Islet precursor cell (in vitro differentiated cells): Measurements from ENCODE around the gene PDGFD.
"Not testable (repeated sequence)": the region's sequence is repeated elsewhere in the genome, so short reads cannot be mapped to it uniquely, and the experiment has no call there.

Experiments used
- DNase-seq: peaks from one replicate; pipeline ENCODE4 v3.0.0-alpha.2; 2018

Gene PDGFD

DNA sequence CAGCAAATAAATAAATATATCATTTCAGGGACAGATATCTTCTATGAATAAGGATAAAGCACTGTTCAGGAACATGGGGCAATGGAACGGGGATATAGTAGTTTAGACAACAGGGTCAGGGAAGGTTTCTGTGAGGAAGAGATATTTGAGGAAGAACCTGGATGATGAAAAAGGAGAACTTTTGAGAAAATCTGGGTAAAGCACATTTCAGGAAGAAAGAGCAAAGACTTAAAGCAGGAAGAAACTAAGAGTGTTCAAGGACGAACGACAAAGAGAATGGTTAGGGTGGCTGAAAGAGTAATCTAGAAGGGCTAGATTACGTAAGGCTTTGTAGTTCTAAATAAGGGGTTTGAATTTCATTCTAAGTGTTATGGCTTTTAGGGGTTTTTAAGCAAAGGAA lies 114.8 kb downstream of the PDGFD start:
- no peak for DNase-seq

DNA sequence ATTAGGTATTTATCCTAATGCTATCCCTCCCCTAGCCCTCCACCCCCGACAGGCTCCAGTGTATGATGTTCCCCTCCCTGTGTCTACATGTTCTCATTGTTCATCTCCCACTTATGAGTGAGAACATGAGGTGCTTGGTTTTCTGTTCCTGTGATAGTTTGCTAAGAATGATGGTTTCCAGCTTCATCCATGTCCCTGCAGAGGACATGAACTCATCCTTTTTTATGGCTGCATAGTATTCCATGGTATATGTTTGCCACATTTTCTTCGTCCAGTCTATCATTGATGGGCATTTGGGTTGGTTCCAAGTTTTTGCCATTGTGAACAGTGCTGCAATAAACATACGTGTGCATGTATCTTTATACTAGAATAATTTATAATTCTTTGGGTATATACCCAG lies 117.1 kb downstream of the PDGFD start:
- not testable (repeated sequence) for DNase-seq

DNA sequence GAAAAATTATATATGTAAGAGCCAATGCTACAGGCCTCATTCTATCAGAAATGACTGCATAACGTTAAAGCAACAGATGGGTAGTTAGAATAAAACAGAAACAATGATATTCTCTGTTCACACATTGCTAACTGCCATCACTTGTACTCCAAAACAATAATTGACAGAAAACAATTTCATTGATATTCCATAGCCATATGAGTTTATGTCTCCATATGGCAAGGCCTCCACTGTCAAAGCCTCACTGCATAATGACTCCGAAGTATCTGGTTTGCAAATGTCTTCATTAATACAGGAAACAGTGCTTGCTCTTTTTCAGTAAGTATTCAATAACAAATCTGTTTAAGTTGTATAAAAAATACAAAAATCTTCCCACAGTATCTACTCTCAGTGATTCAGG lies 117.6 kb downstream of the PDGFD start:
- DNase-seq, result no peak

DNA sequence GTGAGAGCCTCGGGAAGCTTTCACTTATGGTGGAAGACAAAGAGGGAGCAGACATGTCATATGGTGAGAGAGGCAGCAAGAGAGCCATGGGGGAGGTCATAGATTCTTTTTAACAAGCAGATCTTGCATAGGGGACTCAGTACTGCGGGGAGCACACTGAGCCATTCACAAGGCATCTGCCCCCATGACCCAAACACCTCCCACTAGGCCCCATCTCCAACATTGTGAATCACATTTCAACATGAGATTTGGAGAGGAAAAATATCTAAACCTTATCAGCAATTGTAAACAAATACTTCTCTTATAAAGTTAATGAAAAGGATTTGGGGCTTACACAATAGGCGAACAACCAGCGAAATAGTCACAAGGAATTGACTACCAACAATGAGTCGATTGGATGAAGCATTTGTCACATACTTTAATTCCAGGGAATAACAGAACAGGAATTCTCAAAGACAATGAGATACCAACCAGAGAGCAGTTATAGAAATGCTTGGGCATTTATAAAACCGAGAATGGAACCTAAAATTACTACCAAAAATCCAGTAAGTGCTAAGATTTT lies 120.2 kb downstream of the PDGFD start:
- DNase-seq, result no peak

DNA sequence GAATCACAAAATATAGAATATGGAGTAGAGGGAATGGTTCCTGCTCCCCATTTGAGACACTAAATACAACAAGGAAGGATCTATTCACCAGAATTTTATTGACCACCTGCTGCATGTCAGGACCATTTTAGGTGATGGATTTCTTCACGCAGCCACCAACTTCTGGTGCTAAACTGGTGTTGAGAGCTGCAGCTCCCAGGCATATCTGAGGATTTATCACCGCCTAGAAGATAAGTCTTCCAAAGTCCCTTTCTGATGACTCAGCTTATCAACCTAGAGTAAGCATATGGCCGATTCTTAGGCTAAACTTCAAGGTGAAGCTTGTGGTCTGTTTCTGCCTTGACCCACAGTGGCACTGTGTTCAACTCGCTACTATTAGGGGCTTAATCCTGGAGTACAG lies 120.8 kb downstream of the PDGFD start:
- DNase-seq, result no peak

DNA sequence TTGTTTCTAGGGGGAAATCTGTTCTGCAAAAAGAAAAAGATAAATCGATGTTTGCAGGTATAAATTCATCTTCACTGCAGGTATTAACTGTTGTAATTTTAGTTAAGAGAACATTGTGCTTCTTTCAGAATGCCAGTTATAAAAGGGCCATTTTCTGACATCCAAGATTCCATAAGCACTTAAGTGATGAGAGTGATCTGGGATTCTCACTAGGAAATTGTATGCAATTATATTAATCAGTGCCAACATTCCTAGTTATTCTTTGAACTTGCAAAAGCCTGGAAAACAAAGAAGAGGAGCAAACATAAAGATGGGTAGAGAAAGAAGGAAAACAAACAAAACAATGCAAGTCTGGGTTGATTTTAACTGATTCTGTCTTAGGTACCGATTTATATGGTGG lies 122.2 kb downstream of the PDGFD start:
- no peak for DNase-seq

DNA sequence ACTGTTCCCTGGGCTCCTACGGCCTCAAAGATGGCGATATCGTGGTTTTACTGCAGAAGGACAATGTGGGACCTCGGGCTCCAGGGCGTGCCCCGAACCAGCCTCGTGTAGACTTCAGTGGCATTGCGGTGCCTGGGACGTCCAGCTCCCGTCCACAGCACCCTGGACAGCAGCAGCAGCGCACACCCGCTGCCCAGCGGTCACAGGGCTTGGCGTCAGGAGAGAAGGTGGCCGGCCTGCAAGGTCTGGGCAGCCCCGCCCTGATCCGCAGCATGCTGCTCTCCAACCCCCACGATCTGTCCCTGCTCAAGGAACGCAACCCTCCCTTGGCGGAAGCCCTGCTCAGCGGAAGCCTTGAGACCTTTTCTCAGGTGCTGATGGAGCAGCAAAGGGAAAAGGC lies 127.0 kb downstream of the PDGFD start:
- DNase-seq, result no peak

DNA sequence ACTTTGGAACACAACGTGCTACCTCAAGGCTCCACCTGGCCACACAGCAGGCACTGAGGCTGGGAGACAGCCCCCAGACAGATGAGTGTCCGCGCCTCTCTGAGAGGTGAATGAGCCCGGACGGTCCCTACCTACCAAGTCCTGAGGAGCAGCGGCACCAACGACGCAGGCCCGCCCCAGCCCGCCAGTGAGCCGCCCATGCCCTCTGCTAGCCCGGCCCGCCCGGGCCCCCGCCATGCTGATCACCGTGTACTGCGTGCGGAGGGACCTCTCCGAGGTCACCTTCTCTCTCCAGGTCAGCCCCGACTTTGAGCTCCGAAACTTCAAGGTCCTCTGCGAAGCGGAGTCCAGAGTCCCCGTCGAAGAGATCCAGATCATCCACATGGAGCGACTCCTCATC lies 127.4 kb downstream of the PDGFD start, which contains the start of gene DDI1:
Gene DDI1 (plus strand): TSS at position 53 of the 400 bp plus-strand sequence. CDS start 183 bp downstream, at position 236.
- DNase-seq, result no peak

DNA sequence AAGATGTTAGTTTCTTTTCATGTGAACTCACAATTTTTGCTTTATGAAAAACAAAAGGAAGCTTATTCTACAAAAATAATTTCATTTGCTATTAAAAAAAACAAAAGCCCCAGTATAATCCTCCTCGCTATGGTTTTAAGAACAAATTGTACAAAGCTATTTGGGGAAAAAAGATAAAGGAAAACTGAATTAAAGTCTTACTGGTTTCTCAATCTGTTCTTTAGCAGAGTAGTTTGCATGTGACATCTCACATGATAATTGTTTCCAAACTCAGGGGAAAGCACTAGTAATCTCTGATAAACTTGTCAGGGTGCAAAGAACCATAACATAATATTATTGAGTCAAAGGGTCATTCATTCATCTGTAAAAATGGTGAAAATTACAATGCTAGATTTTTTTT lies 130.4 kb downstream of the PDGFD start:
- DNase-seq, result no peak

DNA sequence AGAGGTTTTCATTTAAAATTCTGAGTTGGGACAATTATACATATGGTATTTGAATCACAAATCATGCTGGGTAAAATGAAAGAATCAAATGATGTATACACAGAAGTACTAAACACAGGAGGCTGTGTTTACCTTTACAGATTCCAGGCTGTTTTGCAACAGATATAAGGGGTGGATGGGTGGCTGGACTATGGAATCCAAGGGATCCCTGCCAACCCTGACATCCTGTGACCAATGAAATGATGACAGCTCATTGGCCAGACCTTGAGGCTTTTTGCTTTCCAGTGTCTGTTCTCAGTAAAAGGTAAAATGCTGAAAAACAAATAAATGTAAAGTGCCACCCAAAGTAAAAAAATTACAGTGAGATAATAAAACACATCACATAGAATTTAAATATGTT lies 130.8 kb downstream of the PDGFD start:
- no peak for DNase-seq

DNA sequence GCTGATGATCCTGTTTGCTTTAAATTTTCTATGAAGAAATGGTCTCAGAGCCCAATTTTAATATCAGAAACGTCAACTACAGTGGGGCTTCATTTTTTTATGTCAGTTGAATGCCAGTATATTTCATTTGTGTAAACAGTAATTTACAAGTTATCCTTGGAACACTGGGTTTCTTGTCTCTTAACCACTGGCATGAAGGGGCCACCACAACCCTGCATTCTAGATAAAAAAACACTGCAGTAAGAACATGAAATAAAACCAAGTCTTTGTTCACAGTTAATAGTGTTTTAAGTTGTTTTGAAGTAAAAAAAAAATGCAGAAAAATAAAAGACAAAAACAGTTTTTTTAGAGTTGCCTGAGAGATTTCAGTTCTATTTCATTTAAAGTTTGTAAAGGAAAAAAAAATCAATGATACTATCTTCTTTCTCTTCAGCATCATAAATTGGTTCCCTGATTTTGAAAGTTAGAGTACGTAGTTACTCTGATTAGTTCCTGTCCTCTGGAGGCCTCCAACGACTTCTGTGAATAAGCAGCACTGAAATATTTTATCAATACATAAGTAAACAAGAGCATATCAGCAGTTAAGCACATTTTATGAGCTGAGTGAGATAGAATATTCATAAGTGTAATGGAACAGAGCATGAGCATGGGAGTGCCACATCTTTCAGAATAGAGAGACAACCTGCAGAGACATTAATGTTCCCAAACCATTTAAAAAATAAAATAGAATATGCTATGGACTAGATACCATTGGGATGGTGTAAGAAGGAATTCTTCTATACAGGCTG lies 135.3 kb downstream of the PDGFD start:
- DNase-seq, result no peak

DNA sequence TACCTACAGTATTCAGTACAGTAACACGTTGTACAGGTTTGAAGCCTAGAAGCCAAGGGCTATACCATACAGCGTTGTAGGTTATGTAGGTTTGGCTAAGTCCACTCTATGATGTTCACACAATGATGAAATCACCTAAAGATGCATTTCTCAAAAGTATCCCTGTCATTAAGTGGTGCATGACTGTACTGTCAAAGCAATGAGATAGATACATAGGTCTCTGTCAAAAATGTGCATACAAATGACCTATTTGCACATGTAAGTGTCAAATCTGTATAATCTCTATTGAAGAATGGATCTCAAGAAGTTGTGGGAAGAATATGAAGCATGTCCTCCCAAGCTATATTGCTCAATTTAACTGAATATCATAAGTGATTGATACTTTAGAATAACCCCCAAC lies 139.4 kb downstream of the PDGFD start:
- no peak for DNase-seq

DNA sequence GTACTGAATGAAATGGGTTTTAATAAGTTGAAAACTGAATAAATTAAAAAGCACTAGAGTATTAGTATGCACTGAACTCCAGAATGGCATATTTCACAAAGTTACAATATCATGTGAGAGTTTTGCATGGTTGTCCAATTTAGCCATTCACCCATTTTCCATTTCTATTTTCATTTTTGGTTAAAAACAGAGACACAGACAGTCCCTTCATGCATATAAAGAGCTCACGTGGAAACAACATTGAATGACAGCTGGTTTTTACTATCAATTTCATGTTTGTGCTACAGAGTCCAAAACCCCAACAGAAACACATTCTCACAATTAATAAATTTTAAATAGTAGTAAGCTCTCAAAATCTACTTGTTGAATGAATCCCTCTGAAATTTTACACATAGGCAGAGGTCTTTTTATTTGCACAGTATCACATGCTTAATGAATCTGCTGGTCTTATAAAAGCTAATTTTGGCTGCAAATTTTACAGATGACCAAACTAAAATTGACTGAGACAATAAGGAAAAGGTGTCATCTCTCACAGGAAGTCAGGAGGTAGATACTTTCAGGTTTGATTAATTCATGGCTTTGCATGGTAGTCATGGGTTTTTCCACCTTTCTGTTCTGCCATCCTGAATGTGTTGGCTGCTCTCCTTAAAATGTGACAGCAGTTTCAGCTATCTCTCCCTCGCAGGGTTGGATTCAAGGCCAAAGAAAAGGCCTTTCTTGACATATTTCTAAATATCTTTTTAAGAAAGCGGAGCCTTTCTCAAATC lies 148.1 kb downstream of the PDGFD start:
- DNase-seq, result no peak

DNA sequence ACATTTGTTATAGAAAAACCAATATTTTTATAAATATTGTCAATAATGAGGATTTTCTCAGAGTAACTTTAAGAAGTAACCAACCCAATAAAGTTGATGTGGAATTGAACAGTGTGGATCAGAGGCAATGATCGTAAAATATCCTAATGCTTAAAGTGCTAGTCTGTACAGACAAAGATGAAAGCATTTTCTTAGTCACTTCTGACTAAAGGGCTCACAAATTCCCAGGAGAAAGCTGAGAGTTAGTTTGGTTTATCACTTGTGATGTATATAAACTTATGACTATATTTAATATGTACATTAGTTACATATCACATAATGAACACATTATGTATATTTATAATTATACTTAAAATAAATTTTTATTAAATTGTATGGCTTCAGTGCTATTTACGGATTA lies 152.9 kb downstream of the PDGFD start:
- no peak for DNase-seq

DNA sequence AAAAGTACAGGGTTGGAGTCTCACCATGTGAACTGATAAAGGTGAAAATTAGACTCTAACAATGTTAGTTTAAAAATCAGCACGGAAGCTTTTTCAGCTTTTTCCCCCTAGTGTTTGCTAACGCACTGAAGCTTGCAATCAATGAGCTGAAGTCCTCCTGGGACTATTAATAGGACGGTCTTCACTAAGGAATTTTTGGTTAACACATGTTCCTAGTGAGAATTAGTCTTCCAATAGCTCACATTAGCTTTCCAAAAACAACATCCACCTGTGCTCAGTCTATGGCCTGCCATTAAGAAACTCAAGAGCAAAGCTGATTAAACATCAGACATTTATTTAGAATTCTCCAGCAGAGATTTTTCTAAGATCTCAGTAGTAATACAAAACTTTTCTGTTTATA lies 154.2 kb downstream of the PDGFD start:
- DNase-seq, result no peak

DNA sequence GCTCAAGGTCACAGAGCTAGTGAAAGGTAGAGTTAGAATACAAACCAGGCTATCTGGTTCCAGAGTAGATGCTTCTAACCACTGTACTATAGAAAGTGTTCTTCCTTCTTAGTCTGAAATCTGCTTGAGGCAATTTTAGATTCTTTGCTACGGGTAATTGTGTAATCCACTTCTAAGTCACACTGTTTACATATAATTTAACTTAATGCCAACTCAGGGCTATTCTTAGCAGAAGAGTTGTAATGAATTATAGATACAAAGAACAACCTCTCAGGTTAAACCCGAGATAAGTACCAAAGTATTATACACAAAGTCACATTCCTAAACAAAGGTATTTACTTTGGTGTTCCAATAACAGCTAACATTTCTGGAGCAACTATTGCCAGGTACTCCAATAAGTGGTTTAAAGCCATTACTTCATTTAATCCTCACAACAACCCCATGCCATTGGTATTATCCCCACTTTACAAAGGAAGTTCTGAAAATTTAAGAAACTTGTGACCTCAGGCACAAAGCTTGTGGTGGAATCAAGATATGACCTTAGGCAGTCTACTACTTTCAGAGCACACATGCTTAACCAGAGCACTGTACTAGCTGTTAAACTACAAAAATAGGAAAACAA lies 158.6 kb downstream of the PDGFD start:
- DNase-seq, result no peak

DNA sequence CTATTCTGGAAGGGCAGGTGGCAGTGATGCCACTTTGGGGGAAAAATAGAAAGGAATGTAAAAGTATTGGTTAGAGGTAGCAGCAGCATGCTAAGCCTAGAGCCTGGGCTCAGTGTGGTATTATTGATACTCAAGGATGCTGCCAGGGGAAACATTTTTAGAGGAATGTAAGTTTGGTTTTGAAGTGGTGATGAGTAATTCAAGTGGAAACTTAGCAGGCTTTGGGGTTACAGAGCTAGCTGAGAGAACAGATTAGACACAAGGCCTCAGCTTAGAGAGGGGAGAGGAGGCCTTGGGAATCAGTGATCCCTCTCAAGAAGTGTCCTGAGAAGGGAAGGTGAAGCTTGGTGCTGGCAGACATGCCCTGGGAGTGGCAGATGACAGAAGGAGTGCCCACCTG lies 160.5 kb downstream of the PDGFD start:
- no peak for DNase-seq

DNA sequence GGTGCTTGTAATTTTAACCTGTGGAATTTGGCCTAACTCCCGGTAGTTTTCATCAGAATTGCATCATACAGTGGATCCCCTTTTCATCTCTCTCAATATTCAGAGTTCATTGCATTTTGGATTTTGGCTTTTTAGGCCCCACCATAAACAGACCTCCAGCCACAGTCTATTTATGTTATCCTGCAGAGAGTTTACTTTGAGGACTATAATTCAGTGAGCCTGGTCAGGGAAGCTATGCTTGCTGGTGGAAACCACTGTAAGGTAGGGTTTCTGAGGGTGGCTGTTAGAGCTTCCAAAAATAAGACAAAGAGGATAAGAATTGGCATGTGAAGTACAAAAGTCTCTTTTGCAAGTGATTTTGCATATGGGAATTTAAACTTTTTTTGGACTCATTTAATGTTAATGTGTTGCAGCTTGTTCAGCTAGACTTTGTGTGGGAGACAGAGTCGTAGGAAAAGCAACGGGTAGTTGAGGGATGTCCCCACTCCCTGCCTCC lies 162.3 kb downstream of the PDGFD start:
- DNase-seq, result no peak

DNA sequence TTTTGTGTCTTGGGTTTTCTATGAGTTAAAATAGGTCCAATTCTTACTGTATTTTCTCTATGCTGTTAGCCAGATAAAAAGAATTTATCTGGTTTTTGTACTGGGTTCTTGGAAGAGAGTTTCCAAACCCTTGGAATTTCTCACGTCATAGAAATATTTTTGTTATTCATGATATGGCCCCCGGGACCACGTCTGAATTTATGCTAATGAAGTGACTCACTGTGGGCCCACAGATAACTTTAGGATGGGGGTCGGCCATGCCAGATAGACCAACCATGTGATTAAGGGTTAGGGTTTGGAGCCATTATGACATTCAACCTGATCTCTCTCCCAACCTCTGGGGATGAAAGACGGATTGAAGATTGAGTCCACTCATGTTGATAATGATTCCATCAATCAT lies 163.1 kb downstream of the PDGFD start:
- DNase-seq, result no peak

DNA sequence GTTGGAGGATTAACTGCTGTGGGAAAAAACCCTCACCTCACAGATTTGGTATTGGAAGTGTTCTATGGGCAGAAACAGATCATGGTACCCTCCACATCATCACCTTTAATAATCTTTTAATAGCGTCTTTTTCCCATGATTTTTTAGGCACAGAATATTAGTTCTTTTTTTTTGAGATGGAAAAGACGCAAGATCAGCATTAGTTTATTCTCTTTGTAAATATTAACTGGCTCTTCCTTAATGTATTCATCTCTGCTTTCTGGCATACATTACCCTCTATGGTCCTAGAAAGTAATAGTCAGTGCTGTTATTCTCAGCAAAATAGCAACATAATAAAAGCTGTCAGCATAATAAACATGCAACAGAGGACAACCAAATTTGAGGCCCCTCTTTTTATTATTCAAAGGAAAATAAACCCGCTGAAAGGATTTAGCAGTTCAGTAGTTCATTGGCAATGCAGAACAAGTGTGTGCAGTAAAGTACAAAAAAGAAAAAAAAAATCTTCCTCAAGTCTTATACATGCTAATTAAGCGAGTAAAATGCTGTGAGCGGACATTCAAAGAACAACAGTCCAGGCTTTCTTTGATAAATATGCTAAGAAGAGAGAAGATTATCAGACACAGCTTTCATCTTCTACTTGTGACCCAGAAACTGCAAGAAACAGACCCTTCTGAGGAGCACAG lies 165.0 kb downstream of the PDGFD start:
- DNase-seq, result no peak

DNA sequence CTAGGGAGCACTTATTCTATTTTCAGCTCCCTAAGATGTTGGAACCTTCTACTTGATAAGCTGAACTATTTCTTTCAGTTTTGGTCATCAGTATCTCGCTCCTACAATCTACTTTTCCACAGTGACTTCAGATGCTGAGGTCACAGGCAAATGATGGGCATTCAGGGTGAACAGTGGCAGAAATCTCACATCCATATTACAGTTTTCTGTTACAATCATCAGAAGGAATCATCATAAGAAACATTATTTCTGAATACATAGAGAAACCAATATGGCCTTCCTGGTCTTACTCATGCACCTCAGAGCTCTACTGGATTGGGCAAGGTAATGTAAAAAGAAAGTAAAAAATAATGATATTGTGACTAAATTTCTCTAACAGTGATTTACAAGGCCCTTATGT lies 166.9 kb downstream of the PDGFD start:
- DNase-seq, result no peak

DNA sequence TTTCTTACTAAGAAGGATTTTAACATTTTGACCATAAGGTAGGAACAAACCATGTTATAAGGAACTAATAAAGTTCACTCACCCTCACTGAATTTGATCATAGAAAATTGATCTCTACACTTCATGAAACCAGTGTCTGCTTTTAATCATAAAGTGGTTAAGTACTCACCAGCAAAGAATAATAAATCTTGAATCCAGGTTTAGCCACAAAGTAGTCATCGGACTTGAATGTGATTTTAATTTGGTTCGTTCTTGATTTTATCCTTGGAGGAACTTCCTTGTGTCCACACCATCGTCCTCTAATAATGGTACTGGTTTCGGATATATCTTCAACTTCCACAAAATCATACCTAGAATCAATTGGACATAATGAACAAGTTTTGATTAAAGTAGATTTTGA lies 168.1 kb downstream of the PDGFD start:
- DNase-seq, result no peak

DNA sequence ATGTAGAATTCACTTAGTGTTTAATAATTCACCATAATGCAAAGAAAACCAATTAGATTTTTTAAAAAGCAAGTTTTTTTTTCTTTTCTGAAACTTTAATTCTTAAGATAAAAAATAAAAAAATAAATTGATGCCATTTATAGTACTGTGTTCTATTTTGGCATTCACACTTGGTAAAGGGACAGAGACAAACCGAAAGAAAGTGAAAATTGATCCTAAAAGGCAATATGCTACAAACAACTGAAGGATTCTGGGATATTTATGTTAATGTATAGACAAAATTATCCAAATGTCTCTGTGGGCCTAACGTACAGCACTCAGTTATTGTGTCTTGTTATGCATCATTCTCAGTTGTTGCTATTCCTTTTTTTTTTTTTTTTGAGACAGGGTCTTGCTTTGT lies 169.4 kb downstream of the PDGFD start:
- no peak for DNase-seq
